K562 (cell line): Measurements from ENCODE around the gene EBI3. TPM values are rescaled to one million over a fixed set of nuclear protein-coding genes. Genes with fewer than 3 reads are reported as not detected.

Experiments used
- ARID1B ChIP-seq: fragments of 450-650 bp; IDR thresholded peaks from 2 replicates; pipeline ENCODE4 v1.6.1; 2016; ENCODE audit warnings: antibody characterized with exemption, mild to moderate bottlenecking, inconsistent platforms
- CHAMP1 ChIP-seq: fragments of 450-650 bp; IDR thresholded peaks from 2 replicates; pipeline ENCODE4 v1.6.1; 2016; ENCODE audit warnings: mild to moderate bottlenecking
- CHCHD3 ChIP-seq: fragments of 250-450 bp; sonication (Bioruptor Pico); IDR thresholded peaks from 2 replicates; pipeline ENCODE4 v2.1.2; 2022; ENCODE audit warnings: mild to moderate bottlenecking
- E2F6 ChIP-seq, 2 experiments: IDR thresholded peaks; 2 replicates each; pipeline ENCODE4 v1.6.1; 2011; ENCODE audit warnings: borderline replicate concordance in 1 of 2, control low read depth in 1 of 2, low read depth in 1 of 2, low read length in 1 of 2, mild to moderate bottlenecking in 1 of 2, mixed read lengths in 1 of 2, moderate library complexity in 1 of 2; ENCODE audit not compliant: insufficient read depth in 1 of 2, insufficient read length in 1 of 2, poor library complexity in 1 of 2, severe bottlenecking in 1 of 2; ENCODE audit errors: extremely low read depth in 1 of 2
- ETV5 ChIP-seq: sonication (generic); formaldehyde crosslinking; IDR thresholded peaks from 2 replicates; pipeline ENCODE4 v1.4.0; 2020; ENCODE audit warnings: low read depth, mild to moderate bottlenecking, missing genetic modification reagents
- GTF3C2 ChIP-seq: IDR thresholded peaks from 3 replicates; pipeline ENCODE4 v1.6.1; 2011; ENCODE audit warnings: borderline replicate concordance, mild to moderate bottlenecking, moderate library complexity; ENCODE audit not compliant: insufficient read length; ENCODE audit errors: extremely low read depth
- HMGXB4 ChIP-seq: sonication (generic); formaldehyde crosslinking; IDR thresholded peaks from 2 replicates; pipeline ENCODE4 v1.8.1; 2023; ENCODE audit warnings: mild to moderate bottlenecking, missing genetic modification reagents
- MBD2 ChIP-seq: sonication (generic); IDR thresholded peaks from 2 replicates; pipeline ENCODE4 v1.6.1; 2016; ENCODE audit warnings: low read depth, borderline replicate concordance
- PHF8 ChIP-seq: fragments of 200-600 bp; sonication (generic); IDR thresholded peaks from 2 replicates; pipeline ENCODE4 v1.6.1; 2012; ENCODE audit warnings: mixed run types, mild to moderate bottlenecking, inconsistent platforms, low read length, moderate library complexity, borderline replicate concordance
- SETDB1 ChIP-seq: IDR thresholded peaks from one replicate; pipeline ENCODE4 v1.6.1; 2012; ENCODE audit warnings: low read length, control low read depth, inconsistent platforms
- SUPT5H ChIP-seq: fragments of 450-650 bp; IDR thresholded peaks from 2 replicates; pipeline ENCODE4 v1.6.1; 2016
- TEAD1 ChIP-seq, 2 experiments: fragments of 450-650 bp in 1 of 2; sonication (generic) in 1 of 2; formaldehyde crosslinking; IDR thresholded peaks; 2 replicates each; pipeline versions ENCODE4 v1.4.0 to v1.8.0; 2020 to 2022; ENCODE audit warnings: mild to moderate bottlenecking in 2 of 2, missing genetic modification reagents in 1 of 2
- USF2 ChIP-seq: sonication (generic); formaldehyde crosslinking; IDR thresholded peaks from 2 replicates; pipeline ENCODE4 v1.5.0; 2020; ENCODE audit warnings: missing genetic modification reagents
- ZBED1 ChIP-seq: IDR thresholded peaks from 2 replicates; pipeline ENCODE4 v1.6.1; 2014
- ZC3H4 ChIP-seq: sonication (generic); formaldehyde crosslinking; IDR thresholded peaks from 2 replicates; pipeline ENCODE4 v1.9.0; 2021; ENCODE audit warnings: missing genetic modification reagents, borderline replicate concordance
- ZNF398 ChIP-seq: fragments of 250-450 bp; sonication (Bioruptor Pico); IDR thresholded peaks from 2 replicates; pipeline ENCODE4 v1.8.0; 2021; ENCODE audit warnings: moderate library complexity, mild to moderate bottlenecking, inconsistent platforms
- polyA plus RNA-seq, 8 experiments: library from polyadenylated mRNA; depleted of rRNA in 4 of 8; stranded (reverse) in 5 of 8; unstranded in 3 of 8; fragments of >200 nt; fragmentation: Nextera tagmentation in 2 of 8; fragmentation: Illumina TruSeq in 1 of 8; extraction: Ambion mirVana in 2 of 8; extraction: Trizol in 1 of 8; gene quantifications; 2 replicates each; pipeline versions ENCODE4 v1.2.1 to v1.2.3, GENCODE V29; 2011 to 2014; ENCODE audit warnings: inconsistent platforms in 1 of 8, missing spikeins in 1 of 8
- total RNA-seq, 7 experiments: library from RNA; depleted of rRNA in 6 of 7; stranded (reverse); fragments of >200 nt in 6 of 7; fragmentation: Illumina TruSeq in 2 of 7; extraction: Trizol in 2 of 7; gene quantifications; 2 replicates each; pipeline versions ENCODE4 v1.2.1 to v1.2.3, GENCODE V29; 2011 to 2021; ENCODE audit warnings: low replicate concordance in 1 of 7

EBI3 gene
- total and polyA plus RNA-seq, 9 of the 15 experiments (the other 6 are each of a cell fraction or from before 2014, with no cell fraction given) = 0.08 to 0.35 (median 0.22) TPM; not detected in 6

- no peak for TF ChIP-seq CHAMP1
- no peak for TF ChIP-seq E2F6 (IDR thresholded peaks at IDR 0.05; ENCODE audit: borderline replicate concordance in 1 of 2, extremely low read depth in 1 of 2, insufficient read depth in 1 of 2, insufficient read length in 1 of 2, low read depth in 1 of 2, low read length in 1 of 2, poor library complexity in 1 of 2, severe bottlenecking in 1 of 2)
- no peak for TF ChIP-seq CHCHD3 (CRISPR knock-in tag)
- TF ChIP-seq ZNF398 (CRISPR knock-in tag) = no peak
- TF ChIP-seq SETDB1 = no peak
- no peak for TF ChIP-seq ZC3H4 (CRISPR knock-in tag)
- TF ChIP-seq ARID1B = 0 out of 2 replicates have a peak, but pooled peaks have one; percentile 14
- TF ChIP-seq ZBED1 = no peak
- TF ChIP-seq TEAD1 (CRISPR knock-in tag; IDR thresholded peaks at IDR 0.05) = no peak
- TF ChIP-seq ETV5 (CRISPR knock-in tag) = no peak
- TF ChIP-seq USF2 (CRISPR knock-in tag) = no peak
- TF ChIP-seq MBD2 = no peak
- TF ChIP-seq HMGXB4 = no peak
- TF ChIP-seq PHF8 = no peak
- TF ChIP-seq SUPT5H = no peak
- TF ChIP-seq GTF3C2 = no peak
Observed at GRCh38 chr19:4197228-4197624, 32.1 kb upstream of the EBI3 start (continued).
